GM18502 (cell line): ENCODE results near the gene CFAP20DC.
"Not testable (repeated sequence)": the region's sequence is repeated elsewhere in the genome, so short reads cannot be mapped to it uniquely, and the experiment has no call there.

Experiments used
- ATAC-seq: cut with Tn5 transposase; IDR thresholded peaks from one replicate; pipeline ENCODE4 v1.9.1; 2021; ENCODE audit warnings: mild to moderate bottlenecking; ENCODE audit not compliant: unreplicated experiment, poor library complexity

CFAP20DC gene

GRCh38 chr3:58884453-58884852, 165.4 kb downstream of the CFAP20DC start:
- ATAC-seq, result no peak

- peak; percentile 70 for ATAC-seq
These were observed 169.6 kb downstream of the CFAP20DC start for GRCh38 chr3:58880182-58880581.

- ATAC-seq, result peak; percentile 92
These were observed 175.0 kb downstream of the CFAP20DC start for GRCh38 chr3:58874795-58875194.

GRCh38 chr3:58874248-58874741, 175.5 kb downstream of the CFAP20DC start:
- peak; percentile 85 for ATAC-seq

GRCh38 chr3:58868097-58868779, 181.6 kb downstream of the CFAP20DC start:
- ATAC-seq, result peak; percentile 79

- no peak for ATAC-seq
These were observed 182.2 kb downstream of the CFAP20DC start for GRCh38 chr3:58867621-58868020.

- no peak for ATAC-seq
These were observed 183.7 kb downstream of the CFAP20DC start for GRCh38 chr3:58866079-58866478.

GRCh38 chr3:58864480-58864879, 185.3 kb downstream of the CFAP20DC start:
- no peak for ATAC-seq

GRCh38 chr3:58863206-58863605, 186.6 kb downstream of the CFAP20DC start:
- ATAC-seq, result no peak

- ATAC-seq, result no peak
These were observed 188.3 kb downstream of the CFAP20DC start for GRCh38 chr3:58861551-58861950.

GRCh38 chr3:58858126-58858525, 191.7 kb downstream of the CFAP20DC start:
- ATAC-seq, result no peak

- ATAC-seq, result no peak
These were observed 192.4 kb downstream of the CFAP20DC start for GRCh38 chr3:58857402-58857801.

GRCh38 chr3:58848826-58849225, 201.0 kb downstream of the CFAP20DC start:
- ATAC-seq, result no peak

- ATAC-seq, result not testable (repeated sequence)
These were observed 207.6 kb downstream of the CFAP20DC start for GRCh38 chr3:58842050-58842747.

GRCh38 chr3:58840949-58841348, 208.9 kb downstream of the CFAP20DC start:
- no peak for ATAC-seq

GRCh38 chr3:58839964-58840363, 209.9 kb downstream of the CFAP20DC start:
- no peak for ATAC-seq

- ATAC-seq, result no peak
These were observed 210.6 kb downstream of the CFAP20DC start for GRCh38 chr3:58839187-58839586.

GRCh38 chr3:58837856-58838255, 212.0 kb downstream of the CFAP20DC start:
- no peak for ATAC-seq

- no peak for ATAC-seq
These were observed 212.5 kb downstream of the CFAP20DC start for GRCh38 chr3:58837141-58837843.

- no peak for ATAC-seq
These were observed 214.7 kb downstream of the CFAP20DC start for GRCh38 chr3:58835086-58835485.

GRCh38 chr3:58833491-58833890, 216.3 kb downstream of the CFAP20DC start:
- no peak for ATAC-seq
